NB4 (cell line): ENCODE data around the gene POTEF.
"Not testable (repeated sequence)": the region's sequence is repeated elsewhere in the genome, so short reads cannot be mapped to it uniquely, and the experiment has no call there.

Source experiments
- POLR2A ChIP-seq: IDR thresholded peaks from 2 replicates; pipeline ENCODE4 v1.6.1; 2011; ENCODE audit warnings: mild to moderate bottlenecking; ENCODE audit not compliant: insufficient read length; ENCODE audit errors: extremely low read depth
- TF ChIP-seq, protein P1 (sequence below): IDR thresholded peaks from one replicate; pipeline ENCODE4 v1.5.1; 2012; ENCODE audit warnings: low read depth, low read length
- TF ChIP-seq, protein P2 (sequence below): IDR thresholded peaks from 2 replicates; pipeline ENCODE4 v1.6.1; 2011; ENCODE audit warnings: low read depth, low read length

DNA sequence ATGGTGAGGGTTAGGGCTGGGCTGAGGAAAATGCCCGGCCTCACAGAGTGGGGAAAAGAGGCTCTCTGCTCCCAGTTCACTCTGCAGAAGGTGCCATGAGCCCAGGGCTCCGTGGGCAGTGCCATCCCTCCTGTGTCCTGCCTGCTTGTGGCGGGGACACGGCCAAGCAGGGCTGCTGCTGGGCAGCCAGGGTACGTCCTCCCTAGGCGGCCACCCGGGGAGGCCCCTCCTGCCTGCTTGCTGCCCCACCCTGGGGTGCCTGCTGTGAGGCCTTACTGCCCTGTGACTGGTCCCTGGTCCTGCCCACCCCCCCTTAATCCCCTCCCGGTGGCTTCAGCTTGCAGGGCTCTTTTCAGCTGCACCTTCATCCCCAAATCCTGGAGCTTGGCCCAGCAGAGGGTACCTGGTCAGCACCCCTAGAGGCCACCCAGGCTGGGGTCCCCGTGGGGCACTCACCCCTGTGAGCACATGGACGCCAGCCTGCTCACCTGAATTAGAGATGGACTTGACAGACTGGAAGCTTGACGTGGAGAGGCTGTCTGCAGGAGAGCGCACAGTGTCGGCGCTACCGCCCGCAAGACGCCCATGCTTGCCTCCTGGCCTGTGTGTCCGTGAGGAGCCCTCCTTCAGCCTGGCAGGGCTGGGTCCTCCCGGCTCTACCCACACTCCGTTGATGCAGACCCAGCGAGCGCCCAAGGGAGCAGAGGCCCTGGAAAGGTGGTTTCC lies 12.8 kb upstream of the POTEF start:
- TF ChIP-seq, protein P1, sequence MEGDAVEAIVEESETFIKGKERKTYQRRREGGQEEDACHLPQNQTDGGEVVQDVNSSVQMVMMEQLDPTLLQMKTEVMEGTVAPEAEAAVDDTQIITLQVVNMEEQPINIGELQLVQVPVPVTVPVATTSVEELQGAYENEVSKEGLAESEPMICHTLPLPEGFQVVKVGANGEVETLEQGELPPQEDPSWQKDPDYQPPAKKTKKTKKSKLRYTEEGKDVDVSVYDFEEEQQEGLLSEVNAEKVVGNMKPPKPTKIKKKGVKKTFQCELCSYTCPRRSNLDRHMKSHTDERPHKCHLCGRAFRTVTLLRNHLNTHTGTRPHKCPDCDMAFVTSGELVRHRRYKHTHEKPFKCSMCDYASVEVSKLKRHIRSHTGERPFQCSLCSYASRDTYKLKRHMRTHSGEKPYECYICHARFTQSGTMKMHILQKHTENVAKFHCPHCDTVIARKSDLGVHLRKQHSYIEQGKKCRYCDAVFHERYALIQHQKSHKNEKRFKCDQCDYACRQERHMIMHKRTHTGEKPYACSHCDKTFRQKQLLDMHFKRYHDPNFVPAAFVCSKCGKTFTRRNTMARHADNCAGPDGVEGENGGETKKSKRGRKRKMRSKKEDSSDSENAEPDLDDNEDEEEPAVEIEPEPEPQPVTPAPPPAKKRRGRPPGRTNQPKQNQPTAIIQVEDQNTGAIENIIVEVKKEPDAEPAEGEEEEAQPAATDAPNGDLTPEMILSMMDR = not testable (repeated sequence)
- TF ChIP-seq, protein P2, sequence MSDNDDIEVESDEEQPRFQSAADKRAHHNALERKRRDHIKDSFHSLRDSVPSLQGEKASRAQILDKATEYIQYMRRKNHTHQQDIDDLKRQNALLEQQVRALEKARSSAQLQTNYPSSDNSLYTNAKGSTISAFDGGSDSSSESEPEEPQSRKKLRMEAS = not testable (repeated sequence)
- TF ChIP-seq POLR2A = not testable (repeated sequence)
